Omental fat pad (tissue), 4 donors: ENCODE data around the gene DCLK1. TPM values are rescaled to one million over a fixed set of nuclear protein-coding genes. Genes with fewer than 3 reads are reported as not detected.

Experiments
- ATAC-seq: fragments of 150-250 bp; one replicate; pipeline ENCODE4 v1.9.1; 2016; ENCODE audit warnings: mild to moderate bottlenecking, moderate library complexity; ENCODE audit not compliant: low FRiP score
- DNase-seq: peaks from one replicate; pipeline ENCODE4 v3.0.0-alpha.2; 2019; ENCODE audit warnings: low spot score
- total RNA-seq, 4 donors: library from RNA; depleted of rRNA; stranded (reverse); fragments of >200 nt; gene quantifications; one replicate each; pipeline ENCODE4 v1.1.0, GENCODE V29; 2016
- TF ChIP-seq, protein P1 (sequence below), 3 donors: fragments of 450-650 bp; IDR thresholded peaks; one replicate each; pipeline ENCODE4 v1.5.1; 2016 to 2017; ENCODE audit warnings: antibody characterized with exemption in 3 of 3, mild to moderate bottlenecking in 3 of 3, moderate library complexity in 2 of 3

The DCLK1 gene
- total RNA-seq, 4 donors from 2014 or later, result 13.9 to 206 (median 30.5) TPM

DNA sequence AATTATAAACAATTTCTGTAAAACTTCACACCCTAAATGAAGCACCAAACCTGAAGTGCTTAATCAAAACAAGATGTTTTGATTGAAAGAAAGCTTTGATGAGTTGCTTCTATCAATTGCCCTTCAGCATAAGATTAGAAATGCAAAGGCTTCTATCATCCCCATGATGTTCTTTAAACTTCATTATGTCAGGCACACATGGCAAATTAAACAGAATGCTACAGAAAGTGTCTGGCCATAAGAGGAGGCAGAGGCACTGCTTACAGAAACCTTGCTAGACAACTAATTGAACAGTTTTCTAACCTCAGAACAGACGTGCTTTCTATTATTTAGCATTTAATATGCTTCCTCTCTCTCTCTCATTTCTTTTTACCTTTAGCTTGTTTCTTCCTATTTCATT, 228.1 kb downstream of the DCLK1 start:
- DNase-seq (no peak), ATAC-seq (no peak)
- TF ChIP-seq, protein P1, sequence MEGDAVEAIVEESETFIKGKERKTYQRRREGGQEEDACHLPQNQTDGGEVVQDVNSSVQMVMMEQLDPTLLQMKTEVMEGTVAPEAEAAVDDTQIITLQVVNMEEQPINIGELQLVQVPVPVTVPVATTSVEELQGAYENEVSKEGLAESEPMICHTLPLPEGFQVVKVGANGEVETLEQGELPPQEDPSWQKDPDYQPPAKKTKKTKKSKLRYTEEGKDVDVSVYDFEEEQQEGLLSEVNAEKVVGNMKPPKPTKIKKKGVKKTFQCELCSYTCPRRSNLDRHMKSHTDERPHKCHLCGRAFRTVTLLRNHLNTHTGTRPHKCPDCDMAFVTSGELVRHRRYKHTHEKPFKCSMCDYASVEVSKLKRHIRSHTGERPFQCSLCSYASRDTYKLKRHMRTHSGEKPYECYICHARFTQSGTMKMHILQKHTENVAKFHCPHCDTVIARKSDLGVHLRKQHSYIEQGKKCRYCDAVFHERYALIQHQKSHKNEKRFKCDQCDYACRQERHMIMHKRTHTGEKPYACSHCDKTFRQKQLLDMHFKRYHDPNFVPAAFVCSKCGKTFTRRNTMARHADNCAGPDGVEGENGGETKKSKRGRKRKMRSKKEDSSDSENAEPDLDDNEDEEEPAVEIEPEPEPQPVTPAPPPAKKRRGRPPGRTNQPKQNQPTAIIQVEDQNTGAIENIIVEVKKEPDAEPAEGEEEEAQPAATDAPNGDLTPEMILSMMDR (IDR thresholded peaks at IDR 0.05), result no peak

DNA sequence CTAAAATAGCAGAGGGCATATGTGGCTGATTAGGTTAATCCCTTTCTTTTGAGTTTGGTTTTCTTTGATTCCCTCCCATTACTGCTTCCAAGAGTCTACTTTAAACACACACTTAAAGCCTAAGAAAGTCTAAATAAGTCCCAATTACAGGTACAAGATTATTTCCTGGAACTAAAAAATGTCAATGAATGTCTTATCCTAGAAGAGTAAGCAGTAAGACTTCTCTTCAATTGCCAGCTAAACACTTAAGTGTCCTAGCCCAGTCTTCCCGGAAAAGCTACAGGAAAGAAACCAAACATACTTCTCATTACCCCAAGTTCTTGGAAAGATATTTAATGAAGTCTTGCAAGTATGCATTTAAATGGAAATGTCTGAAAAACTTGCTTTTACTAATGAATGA, 233.1 kb downstream of the DCLK1 start:
- no peak for ATAC-seq
- TF ChIP-seq, protein P1 (IDR thresholded peaks at IDR 0.05), result no peak
- no peak for DNase-seq

DNA sequence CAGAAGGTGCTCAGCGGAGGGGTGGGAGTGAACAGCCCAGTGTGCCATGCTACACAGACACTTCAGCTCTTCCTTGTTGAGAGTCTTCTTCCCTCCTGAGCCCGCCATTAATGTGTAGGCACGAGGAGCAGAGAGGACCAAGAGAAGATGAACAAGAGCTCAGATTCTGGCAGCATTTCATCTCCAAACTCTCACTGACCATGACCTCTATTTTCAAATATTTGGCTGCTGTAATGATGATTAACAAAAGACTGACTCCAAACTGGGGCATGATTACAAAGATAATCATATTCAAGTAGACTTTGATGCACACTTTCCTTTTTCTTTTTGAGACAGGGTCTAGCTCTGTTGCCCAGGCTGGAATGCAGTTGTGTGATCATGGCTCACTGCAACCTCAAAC, 236.5 kb downstream of the DCLK1 start:
- ATAC-seq (no peak), DNase-seq (no peak)
- TF ChIP-seq, protein P1 (IDR thresholded peaks at IDR 0.05), result no peak

DNA sequence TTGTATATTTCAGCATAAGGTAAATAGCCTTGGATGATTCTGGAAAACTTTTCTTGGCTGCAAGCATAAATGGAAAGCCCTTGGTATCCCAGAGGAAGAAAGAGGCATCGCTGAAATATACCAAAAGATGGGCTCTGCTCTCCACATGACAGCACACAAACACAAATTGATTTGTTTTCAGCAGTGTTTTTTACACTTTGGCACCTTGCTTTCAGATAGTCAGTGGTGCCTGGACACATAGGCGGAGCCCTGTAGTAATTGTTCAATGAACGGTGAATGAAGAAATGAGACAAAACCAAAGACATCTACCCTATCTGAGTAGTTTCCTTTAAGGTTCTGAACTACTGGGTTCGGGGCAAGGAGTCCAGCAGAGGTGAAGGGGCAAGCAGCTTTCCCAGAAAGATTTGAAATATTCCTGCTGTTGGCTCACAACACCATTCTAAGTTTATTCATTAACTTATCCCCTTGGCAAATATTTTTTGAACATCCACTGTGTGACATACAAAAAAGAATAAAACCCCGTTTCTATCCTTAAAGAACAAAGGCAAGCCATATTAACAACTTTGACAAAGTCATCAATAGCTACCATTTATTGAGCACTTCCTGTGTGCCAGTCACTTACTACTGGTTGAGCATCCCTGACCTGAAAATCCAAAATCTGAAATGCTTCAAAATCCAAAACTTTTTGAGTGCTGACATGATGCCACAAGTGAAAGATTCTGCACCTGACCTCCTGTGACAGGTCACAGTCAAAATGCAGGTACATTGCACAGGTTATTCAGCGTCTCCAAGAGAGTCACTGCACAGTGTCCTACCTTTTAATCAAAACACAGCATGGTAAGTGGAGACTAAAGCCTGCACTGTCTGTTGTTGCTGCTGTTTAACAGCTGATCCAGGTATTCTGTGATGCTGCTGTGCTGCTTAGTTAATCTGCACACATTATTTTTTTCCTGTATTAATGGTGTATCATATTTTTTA, 238.1 kb downstream of the DCLK1 start:
- ATAC-seq (no peak), DNase-seq (no peak)
- TF ChIP-seq, protein P1 (IDR thresholded peaks at IDR 0.05), result no peak

DNA sequence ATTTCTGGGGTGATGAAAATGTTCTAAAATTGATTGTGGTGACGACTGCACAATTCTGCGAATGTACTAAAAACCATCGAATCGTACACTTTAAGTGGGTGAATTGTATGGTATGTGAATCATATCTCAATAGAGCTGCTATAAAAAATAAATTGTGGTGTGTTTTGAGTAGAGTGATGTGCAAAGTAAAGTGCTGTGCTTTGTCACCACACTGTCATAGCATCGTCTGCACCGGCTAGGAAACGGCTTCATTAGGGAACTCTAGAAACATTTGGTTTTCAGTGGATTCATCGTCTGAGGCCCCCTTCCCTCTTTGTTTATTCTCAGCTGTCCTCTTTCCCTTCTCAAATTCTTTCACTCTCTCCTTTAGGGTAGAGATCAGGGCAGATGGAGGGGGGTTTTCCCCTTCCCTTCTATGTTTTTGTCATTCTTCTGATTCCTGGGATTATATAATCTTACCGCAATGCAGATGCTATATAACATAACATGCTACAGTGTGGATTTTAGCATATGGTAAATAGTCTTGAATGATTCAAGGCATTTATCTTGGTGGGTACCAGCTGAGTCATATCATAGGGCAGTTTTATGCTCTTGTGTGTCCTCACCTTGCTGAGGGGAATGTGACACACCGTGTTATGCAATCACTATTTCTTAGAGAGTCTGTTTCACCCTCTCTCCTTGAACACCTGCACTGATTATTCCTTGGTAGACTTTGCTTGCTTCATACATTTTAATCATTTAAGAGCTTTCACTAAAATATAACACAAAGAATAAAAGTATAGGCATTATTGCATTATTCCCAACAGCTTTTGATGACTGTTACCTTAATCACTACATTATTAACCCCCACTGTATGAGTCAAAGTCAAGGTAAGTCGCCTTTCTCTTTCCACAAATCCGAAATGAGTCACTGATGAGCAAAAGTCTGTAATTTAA, 239.4 kb downstream of the DCLK1 start:
- DNase-seq (no peak), ATAC-seq (no peak)
- TF ChIP-seq, protein P1 (IDR thresholded peaks at IDR 0.05), result no peak

DNA sequence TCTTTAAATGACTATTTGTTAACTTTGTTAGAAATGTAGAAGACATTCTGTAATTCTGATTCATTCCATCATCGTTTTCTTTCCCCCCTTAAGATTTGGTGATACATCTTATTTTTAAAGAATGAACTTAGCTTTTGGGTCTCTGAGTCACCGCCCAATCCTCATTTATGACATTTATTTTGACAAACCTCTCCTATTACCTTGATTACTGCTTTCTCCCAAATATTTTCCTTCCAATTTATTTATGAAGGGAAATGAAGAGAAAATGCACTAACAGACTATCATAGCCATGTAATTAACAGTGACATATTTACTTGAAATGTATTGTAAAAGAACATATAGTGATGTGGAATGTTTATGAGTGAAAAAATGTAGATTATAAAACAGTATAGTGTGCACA, 241.6 kb downstream of the DCLK1 start:
- TF ChIP-seq, protein P1 (IDR thresholded peaks at IDR 0.05), result no peak
- ATAC-seq, result no peak
- DNase-seq, result no peak
